ENCODE results near the gene TENM3.

The TENM3 gene

GRCh38 chr4:182291175-182291574, 48.0 kb downstream of the TENM3 start:
- no peaks in the 10 kb centered on the region for H3K4me1 ChIP-seq (ENCODE audit: insufficient read depth, low read length, severe bottlenecking)
- H3K27ac ChIP-seq (ENCODE audit: low read depth, low read length, poor library complexity, severe bottlenecking), result no peak overlapping the region
- no peak overlapping the region for H3K9ac ChIP-seq (ENCODE audit: low read length)
- H3K4me3 ChIP-seq (ENCODE audit: low read depth, low read length, poor library complexity, severe bottlenecking), result no peak overlapping the region
- H3K36me3 ChIP-seq (ENCODE audit: insufficient read depth, low read length), result no peaks in the 10 kb centered on the region
- H3F3A ChIP-seq (ENCODE audit: insufficient read depth, low read length), result no peaks in the 10 kb centered on the region
- TF ChIP-seq EZH2 (IDR thresholded peaks at IDR 0.05; ENCODE audit: borderline replicate concordance, low read length) (no peak), CTCF (IDR thresholded peaks at IDR 0.05; ENCODE audit: low read length) (no peak)
- no peaks in the 10 kb centered on the region for H3K79me2 ChIP-seq (ENCODE audit: insufficient read depth, low read length)
- H2AFZ ChIP-seq (ENCODE audit: low read length), result no peak overlapping the region
- H3K4me2 ChIP-seq (ENCODE audit: low read length), result no peak overlapping the region
- no peaks in the 10 kb centered on the region for H3K27me3 ChIP-seq (ENCODE audit: insufficient read depth, low read length)
- H3K9me2 ChIP-seq (ENCODE audit: low read depth, low read length), result no peaks in the 10 kb centered on the region
- no peaks in the 10 kb centered on the region for H4K20me1 ChIP-seq (ENCODE audit: insufficient read depth, low read length)
- H3K9me3 ChIP-seq (ENCODE audit: low read length), result no peaks in the 10 kb centered on the region

GRCh38 chr4:182291597-182292270, 48.5 kb downstream of the TENM3 start:
- no peaks in the 10 kb centered on the region for H4K20me1 ChIP-seq (ENCODE audit: insufficient read depth, low read length)
- H3K36me3 ChIP-seq (ENCODE audit: insufficient read depth, low read length), result no peaks in the 10 kb centered on the region
- H3K79me2 ChIP-seq (ENCODE audit: insufficient read depth, low read length), result no peaks in the 10 kb centered on the region
- H3K4me1 ChIP-seq (ENCODE audit: insufficient read depth, low read length, severe bottlenecking), result no peaks in the 10 kb centered on the region
- H3K9me2 ChIP-seq (ENCODE audit: low read depth, low read length), result no peaks in the 10 kb centered on the region
- no peaks in the 10 kb centered on the region for H3K27me3 ChIP-seq (ENCODE audit: insufficient read depth, low read length)
- no peak overlapping the region for H3K4me2 ChIP-seq (ENCODE audit: low read length)
- H3K4me3 ChIP-seq (ENCODE audit: low read depth, low read length, poor library complexity, severe bottlenecking), result no peak overlapping the region
- TF ChIP-seq CTCF (IDR thresholded peaks at IDR 0.05; ENCODE audit: low read length) (no peak), EZH2 (IDR thresholded peaks at IDR 0.05; ENCODE audit: borderline replicate concordance, low read length) (no peak)
- no peak overlapping the region for H3K27ac ChIP-seq (ENCODE audit: low read depth, low read length, poor library complexity, severe bottlenecking)
- H3F3A ChIP-seq (ENCODE audit: insufficient read depth, low read length), result no peaks in the 10 kb centered on the region
- H2AFZ ChIP-seq (ENCODE audit: low read length), result no peak overlapping the region
- no peak overlapping the region for H3K9ac ChIP-seq (ENCODE audit: low read length)
- H3K9me3 ChIP-seq (ENCODE audit: low read length), result no peaks in the 10 kb centered on the region

- H3K9me3 ChIP-seq (ENCODE audit: low read length), result no peaks in the 10 kb centered on the region
- no peak for TF ChIP-seq EZH2 (IDR thresholded peaks at IDR 0.05; ENCODE audit: borderline replicate concordance, low read length)
- TF ChIP-seq CTCF (IDR thresholded peaks at IDR 0.05; ENCODE audit: low read length), result no peak
- no peaks in the 10 kb centered on the region for H3K4me1 ChIP-seq (ENCODE audit: insufficient read depth, low read length, severe bottlenecking)
- no peaks in the 10 kb centered on the region for H3K36me3 ChIP-seq (ENCODE audit: insufficient read depth, low read length)
- no peak overlapping the region for H3K27ac ChIP-seq (ENCODE audit: low read depth, low read length, poor library complexity, severe bottlenecking)
- H3K4me2 ChIP-seq (ENCODE audit: low read length), result no peak overlapping the region
- H3K9me2 ChIP-seq (ENCODE audit: low read depth, low read length), result no peaks in the 10 kb centered on the region
- no peaks in the 10 kb centered on the region for H4K20me1 ChIP-seq (ENCODE audit: insufficient read depth, low read length)
- H3K9ac ChIP-seq (ENCODE audit: low read length), result no peak overlapping the region
- no peaks in the 10 kb centered on the region for H3K79me2 ChIP-seq (ENCODE audit: insufficient read depth, low read length)
- H3F3A ChIP-seq (ENCODE audit: insufficient read depth, low read length), result no peaks in the 10 kb centered on the region
- H3K4me3 ChIP-seq (ENCODE audit: low read depth, low read length, poor library complexity, severe bottlenecking), result no peak overlapping the region
- H2AFZ ChIP-seq (ENCODE audit: low read length), result no peak overlapping the region
- no peaks in the 10 kb centered on the region for H3K27me3 ChIP-seq (ENCODE audit: insufficient read depth, low read length)
Measured at GRCh38 chr4:182292612-182293011, 49.4 kb downstream of the TENM3 start.
